Activated T-cell treated with anti-CD3 and anti-CD28 coated beads, Interleukin-2, amount 50 U/mL, for 1 hour (primary cell): Measurements from ENCODE around the gene GAB2.
"Not testable (repeated sequence)": the region's sequence is repeated elsewhere in the genome, so short reads cannot be mapped to it uniquely, and the experiment has no call there.

ENCODE experiments used
- DNase-seq: peaks from one replicate; pipeline ENCODE4 v3.0.0-alpha.2; 2020

The GAB2 gene

DNA sequence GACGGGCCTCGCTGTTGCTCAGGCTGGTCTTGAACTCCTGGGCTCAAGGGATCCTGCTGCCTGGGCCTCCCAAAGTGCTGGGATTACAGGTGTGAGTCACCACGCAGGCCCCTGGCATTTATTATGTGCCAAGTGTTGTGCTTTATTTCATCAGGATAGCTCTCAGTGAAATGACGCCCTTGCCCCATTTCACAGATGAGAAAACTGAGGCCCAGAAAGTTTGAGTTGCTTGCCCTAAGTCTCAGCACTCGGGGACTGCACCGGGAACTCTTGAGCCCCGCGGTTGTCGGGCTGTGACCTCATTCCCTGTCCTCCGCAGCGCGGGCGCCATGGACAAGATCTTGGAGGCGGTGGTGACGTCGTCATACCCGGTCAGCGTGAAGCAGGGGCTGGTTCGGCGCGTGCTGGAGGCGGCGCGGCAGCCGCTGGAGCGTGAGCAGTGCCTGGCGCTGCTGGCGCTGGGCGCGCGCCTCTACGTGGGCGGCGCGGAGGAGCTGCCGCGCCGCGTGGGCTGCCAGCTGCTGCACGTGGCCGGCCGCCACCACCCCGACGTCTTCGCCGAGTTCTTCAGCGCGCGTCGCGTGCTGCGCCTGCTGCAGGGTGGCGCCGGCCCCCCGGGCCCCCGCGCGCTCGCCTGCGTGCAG, 221.6 kb downstream of the GAB2 start:
- no peak for DNase-seq

GRCh38 chr11:78194490-78194889, 223.1 kb downstream of the GAB2 start:
- DNase-seq = no peak

DNA sequence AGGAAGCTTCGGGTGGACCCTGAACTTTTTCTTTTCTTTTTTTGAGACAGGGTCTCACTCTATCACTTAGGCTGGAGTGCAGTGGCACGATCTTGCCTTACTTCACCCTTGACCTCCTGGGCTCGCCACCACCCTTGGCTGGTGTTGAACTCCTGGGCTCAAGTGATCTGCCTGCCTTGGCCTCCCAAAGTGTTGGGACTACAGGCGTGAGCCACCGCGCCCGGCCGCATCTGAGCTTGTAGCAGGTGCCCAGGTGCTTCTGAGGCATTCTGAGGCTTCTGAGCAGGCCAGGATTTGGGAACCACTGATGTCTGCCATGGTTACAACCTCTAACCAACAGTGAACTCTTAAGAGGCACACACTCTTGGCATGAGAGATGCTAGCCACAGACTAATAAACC, 223.8 kb downstream of the GAB2 start:
- DNase-seq = no peak

GRCh38 chr11:78192911-78193351, 224.7 kb downstream of the GAB2 start:
- DNase-seq = no peak

DNA sequence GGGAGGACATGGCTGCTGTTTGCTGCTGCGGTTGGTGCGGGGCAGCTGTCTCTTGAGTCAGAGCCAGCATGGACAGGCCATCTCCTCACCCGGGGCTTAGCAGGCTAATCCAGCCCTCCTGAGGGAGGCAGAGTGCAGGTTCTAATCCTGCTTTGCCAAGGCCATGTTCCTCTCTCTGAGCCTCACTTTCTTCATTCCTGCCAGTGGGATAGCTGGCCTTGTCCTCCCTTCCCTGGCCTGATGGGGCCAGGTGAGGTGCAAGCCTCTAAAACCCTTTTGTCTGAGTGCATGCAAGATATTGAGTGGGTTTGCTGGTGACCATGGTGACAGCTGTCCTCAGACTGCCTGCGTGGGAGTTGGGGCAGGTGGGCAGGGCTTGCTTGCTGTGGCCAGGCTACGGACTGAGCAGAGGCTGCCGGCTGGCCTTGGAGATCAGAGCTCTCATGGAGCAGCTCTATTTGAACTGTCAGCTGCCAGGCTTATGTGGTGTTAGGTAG, 225.3 kb downstream of the GAB2 start:
- DNase-seq = no peak

GRCh38 chr11:78190871-78191538, 226.6 kb downstream of the GAB2 start:
- no peak for DNase-seq

DNA sequence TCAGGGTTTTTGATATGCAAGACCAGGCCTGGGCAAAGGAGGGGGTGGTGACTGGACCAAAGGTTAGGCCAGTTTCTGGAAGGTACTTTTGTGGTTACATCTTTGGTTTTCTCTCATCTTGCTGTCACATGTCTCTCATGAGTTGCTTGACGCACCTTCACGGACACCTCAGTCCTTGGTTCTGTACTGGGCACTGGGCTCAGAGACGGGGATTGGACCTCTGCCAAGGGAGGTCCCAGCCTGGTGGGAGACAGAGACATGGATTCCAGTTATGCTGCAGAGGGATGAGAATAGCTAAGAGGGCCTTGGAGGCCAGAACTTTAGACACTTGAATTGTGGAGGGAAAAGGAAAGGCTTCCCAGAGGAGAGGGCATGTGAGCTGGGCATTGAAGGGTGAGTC, 227.2 kb downstream of the GAB2 start:
- DNase-seq = no peak

DNA sequence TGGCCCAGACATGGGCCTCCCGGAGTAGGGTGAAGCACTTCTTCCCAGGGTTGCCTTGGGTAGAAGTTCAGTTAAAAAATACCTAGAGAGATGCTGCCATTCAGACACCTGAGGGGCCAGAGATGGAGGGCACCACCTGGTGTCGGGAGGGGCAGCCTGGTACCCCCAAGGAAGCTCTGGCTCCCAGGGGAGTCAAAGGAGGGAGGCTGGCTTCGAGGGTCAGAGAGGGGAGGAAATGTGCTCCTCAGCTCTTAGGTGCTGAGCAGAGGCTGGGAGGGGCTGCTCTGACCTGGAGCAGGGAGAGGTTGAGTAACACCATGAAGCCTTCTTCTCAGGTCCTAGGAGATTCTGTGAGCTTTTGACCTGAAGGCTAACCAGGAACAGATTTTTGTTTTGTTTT, 227.8 kb downstream of the GAB2 start:
- no peak for DNase-seq

GRCh38 chr11:78189174-78189724, 228.4 kb downstream of the GAB2 start:
- DNase-seq = no peak

DNA sequence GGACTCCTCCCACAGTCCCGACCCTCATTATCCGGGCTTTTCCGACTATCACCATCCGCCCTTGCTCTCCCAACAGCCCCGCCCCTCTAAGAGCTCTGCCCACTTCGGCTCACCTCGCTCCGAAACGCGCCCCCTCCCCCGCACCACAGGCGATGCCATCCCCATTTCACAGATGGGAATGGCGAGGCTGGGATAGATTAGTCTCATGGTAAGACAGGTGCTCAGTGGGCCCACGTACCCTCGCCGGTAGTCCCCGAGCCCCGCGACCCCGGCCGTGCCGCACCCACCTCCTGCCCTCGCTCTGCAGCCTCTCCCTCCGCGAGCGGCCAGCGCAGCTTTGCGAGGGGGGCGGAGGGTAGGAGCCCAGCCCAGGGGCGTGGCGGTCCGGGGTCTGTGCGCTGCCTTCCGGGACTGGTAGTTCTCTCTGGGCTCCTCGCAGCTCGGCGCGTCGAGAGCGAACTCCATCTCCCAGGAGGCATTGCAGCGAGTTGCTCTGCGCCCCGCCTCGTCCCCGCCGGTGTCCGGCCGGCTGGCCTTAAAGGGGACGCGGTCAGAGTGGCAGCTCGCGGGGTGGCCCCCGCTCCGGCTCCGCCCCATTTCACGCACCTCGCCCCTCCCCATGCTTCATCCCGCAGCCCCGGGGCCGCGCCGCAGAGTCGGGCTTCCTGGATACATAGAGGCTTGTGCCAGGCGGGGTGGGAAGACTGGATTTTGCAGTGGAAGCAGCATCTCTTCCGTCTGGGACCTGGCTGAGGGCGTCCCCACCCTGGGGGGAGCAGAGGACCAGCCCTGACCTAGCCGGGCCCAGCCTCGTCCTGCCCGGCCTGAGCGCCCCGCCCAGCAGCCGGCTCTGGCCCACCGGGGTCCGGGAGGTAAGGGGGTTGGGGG, 229.1 kb downstream of the GAB2 start, which contains the start of the genes KCTD21 and USP35:
TSS of gene KCTD21 (minus strand) at position 341 of the 888 bp plus-strand sequence. CDS start 14,072 bp downstream, outside the sequence.
TSS of gene USP35 (plus strand) at position 634 of the 888 bp plus-strand sequence. CDS start 7,327 bp downstream, outside the sequence.
- peak; percentile 90 for DNase-seq

- peak; percentile 79 for DNase-seq
Observed at GRCh38 chr11:78187366-78188285, 230.0 kb downstream of the GAB2 start.

GRCh38 chr11:78181185-78181584, 236.4 kb downstream of the GAB2 start:
- no peak for DNase-seq

DNA sequence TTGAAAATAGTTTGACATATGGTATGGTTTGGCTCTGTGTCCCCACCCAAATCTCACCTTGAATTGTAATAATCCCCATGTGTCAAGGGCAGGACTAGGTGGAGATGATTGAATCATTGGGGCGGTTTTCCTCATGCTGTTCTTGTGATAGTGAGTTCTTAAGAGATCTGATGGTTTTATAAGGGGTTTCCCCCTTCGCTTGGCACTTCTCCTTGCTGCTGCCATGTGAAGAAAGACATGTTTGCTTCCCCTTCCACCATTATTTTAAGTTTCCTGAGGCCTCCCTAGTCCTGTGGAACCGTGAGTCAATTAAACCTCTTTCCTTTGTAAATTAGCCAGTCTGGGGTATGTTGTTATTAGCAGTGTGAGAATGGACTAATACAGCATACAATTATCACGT, 236.9 kb downstream of the GAB2 start:
- no peak for DNase-seq

DNA sequence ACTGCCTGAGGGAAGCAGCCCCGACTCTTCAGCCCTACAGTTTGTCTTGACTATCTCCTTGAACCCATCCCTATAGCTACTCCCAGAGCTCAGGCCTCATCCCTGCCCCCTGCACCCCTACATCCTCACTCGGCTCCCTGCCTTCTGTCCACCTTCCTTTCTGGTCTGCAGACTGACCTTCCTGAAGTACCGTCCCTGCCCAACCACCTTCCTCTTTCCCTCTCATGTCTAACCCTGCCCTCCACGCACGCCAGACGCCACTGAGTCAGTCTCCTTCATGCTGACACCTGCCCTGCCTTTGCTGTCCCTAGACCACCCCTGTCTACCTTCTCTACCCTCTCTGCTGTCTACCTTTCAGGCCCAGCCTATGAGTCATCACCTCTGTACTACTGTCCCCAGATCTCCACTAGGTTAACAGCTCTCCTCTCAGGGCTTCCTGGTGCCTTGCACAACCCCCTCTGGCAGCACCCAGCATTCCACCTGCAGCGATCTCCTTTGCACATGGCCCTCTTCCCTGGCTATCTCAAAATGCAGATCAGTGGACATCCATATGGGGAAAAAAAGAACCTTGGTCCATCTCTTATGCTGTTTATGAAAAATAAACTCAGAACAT, 238.1 kb downstream of the GAB2 start:
- no peak for DNase-seq

DNA sequence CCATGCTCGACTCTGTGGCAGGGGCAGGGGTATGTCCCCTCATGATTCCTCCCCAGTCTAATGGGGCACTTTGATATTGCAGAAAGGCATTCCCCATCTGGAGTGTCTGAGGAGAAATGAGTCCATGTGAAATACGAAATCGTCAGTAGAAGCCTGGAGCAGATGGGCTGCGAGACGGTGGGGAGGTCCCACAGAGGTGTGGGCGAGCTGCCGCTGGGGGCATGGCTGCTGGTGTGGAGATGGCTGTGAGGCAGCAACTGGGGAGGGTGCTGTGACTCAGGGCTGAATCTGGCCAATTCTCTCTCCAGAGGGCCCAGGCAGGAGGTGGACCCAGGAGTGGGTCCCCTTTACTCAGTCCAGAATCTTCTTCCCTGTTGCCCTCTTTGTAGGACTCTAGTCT, 240.4 kb downstream of the GAB2 start:
- DNase-seq = no peak

GRCh38 chr11:78176605-78177141, 240.9 kb downstream of the GAB2 start:
- DNase-seq = no peak

DNA sequence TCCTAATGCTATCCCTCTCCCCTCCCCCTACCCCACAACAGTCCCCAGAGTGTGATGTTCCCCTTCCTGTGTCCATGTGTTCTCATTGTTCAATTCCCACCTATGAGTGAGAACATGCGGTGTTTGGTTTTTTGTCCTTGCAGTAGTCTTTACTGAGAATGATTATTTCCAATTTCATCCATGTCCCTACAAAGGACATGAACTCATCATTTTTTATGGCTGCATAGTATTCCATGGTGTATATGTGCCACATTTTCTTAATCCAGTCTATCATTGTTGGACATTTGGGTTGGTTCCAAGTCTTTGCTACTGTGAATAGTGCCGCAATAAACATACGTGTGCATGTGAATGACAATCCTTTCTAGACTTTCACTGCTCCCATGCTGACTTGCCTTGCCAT, 241.8 kb downstream of the GAB2 start:
- DNase-seq = not testable (repeated sequence)

DNA sequence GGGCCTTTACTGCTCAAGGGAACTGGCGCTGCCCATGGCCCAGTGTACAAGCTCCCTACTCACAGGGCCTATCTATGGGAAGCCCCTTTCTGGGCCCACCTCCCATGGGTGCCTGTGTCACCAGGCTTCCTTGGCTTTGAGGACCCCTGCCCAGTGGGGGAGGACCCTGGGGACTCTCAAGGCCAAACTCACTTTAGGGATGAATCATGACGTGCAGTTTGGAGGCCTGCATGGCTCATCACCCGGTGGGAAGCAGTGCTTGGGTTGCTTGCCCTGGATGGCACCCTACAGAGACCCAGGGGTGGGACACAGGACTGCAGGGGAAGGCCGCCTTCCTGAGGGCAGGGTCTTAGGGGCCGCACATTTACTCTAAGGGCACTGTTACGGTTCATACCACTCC, 245.7 kb downstream of the GAB2 start:
- no peak for DNase-seq

- no peak for DNase-seq
Observed at GRCh38 chr11:78170874-78171549, 246.6 kb downstream of the GAB2 start.

GRCh38 chr11:78170413-78170812, 247.2 kb downstream of the GAB2 start:
- no peak for DNase-seq
